CD14-positive monocyte (primary cell): ENCODE measurements around the gene PEX10. TPM values are rescaled to one million over a fixed set of nuclear protein-coding genes. Genes with fewer than 3 reads are reported as not detected.
A peak's percentile ranks its signal among the peaks of the same experiment; 100 is the strongest.

Experiments used
- DNase-seq, 3 donors: peaks; one replicate each; pipeline ENCODE4 v3.0.0-alpha.2; 2011 to 2022
- H2AFZ ChIP-seq: 2 replicates; pipeline ENCODE4 v1.6.0; 2012; ENCODE audit warnings: mild to moderate bottlenecking, low read depth, low read length, inconsistent platforms; ENCODE audit not compliant: insufficient read depth, poor library complexity, severe bottlenecking
- H3K27ac ChIP-seq, 2 donors: 1 replicate in 1 of 2; 2 replicates in 1 of 2; pipeline ENCODE4 v1.5.1; 2012 to 2013; ENCODE audit warnings: low read length in 2 of 2, control low read depth in 1 of 2, inconsistent platforms in 1 of 2, low read depth in 1 of 2, mild to moderate bottlenecking in 1 of 2
- H3K27me3 ChIP-seq, 2 donors: one replicate each; pipeline versions ENCODE4 v1.6.0 to v1.6.1; 2011 to 2013; ENCODE audit warnings: low read length in 2 of 2; ENCODE audit not compliant: control insufficient read depth in 2 of 2, insufficient read depth in 2 of 2
- H3K36me3 ChIP-seq, 2 donors: replicated peaks in 1 of 2; 1 replicate in 1 of 2; 2 replicates in 1 of 2; pipeline versions ENCODE4 v1.5.1 to v1.6.1; 2012 to 2013; ENCODE audit warnings: low read length in 2 of 2, control low read depth in 1 of 2, inconsistent platforms in 1 of 2, mild to moderate bottlenecking in 1 of 2; ENCODE audit not compliant: insufficient read depth in 2 of 2, control insufficient read depth in 1 of 2
- H3K4me1 ChIP-seq, 2 donors: 1 replicate in 1 of 2; 2 replicates in 1 of 2; pipeline versions ENCODE4 v1.5.1 to v1.6.1; 2012 to 2013; ENCODE audit warnings: low read length in 2 of 2, control low read depth in 1 of 2, inconsistent platforms in 1 of 2, mild to moderate bottlenecking in 1 of 2, moderate library complexity in 1 of 2; ENCODE audit not compliant: insufficient read depth in 2 of 2, control insufficient read depth in 1 of 2
- H3K4me2 ChIP-seq: replicated peaks from 2 replicates; pipeline ENCODE3; 2012; ENCODE audit warnings: low read length, moderate library complexity, mild to moderate bottlenecking; ENCODE audit not compliant: poor library complexity, severe bottlenecking; ENCODE audit errors: extremely low read depth
- H3K4me3 ChIP-seq, 3 experiments: fragments of 200-600 bp in 1 of 3; sonication (generic) in 1 of 3; replicated peaks in 1 of 3; 1 replicate in 2 of 3; 2 replicates in 1 of 3; pipeline ENCODE4 v1.5.1; 2011 to 2013; ENCODE audit warnings: low read length in 3 of 3, mild to moderate bottlenecking in 3 of 3, control low read depth in 2 of 3, low read depth in 2 of 3, inconsistent platforms in 1 of 3, moderate library complexity in 1 of 3
- H3K79me2 ChIP-seq: 2 replicates; pipeline ENCODE4 v1.6.0; 2012; ENCODE audit warnings: mild to moderate bottlenecking, control low read depth, inconsistent platforms, low read length, moderate library complexity; ENCODE audit not compliant: insufficient read depth
- H3K9ac ChIP-seq: 2 replicates; pipeline ENCODE4 v1.6.0; 2017; ENCODE audit warnings: low read length, mild to moderate bottlenecking; ENCODE audit not compliant: insufficient read depth, poor library complexity, severe bottlenecking
- H3K9me3 ChIP-seq, 2 donors: replicated peaks in 1 of 2; 1 replicate in 1 of 2; 2 replicates in 1 of 2; pipeline versions ENCODE4 v1.5.1 to v1.6.1; 2012 to 2013; ENCODE audit warnings: low read length in 2 of 2, control low read depth in 1 of 2; ENCODE audit not compliant: control insufficient read depth in 1 of 2, insufficient read depth in 1 of 2
- H4K20me1 ChIP-seq: 2 replicates; pipeline ENCODE4 v1.6.0; 2012; ENCODE audit warnings: mild to moderate bottlenecking, low read length, control low read depth, moderate library complexity; ENCODE audit not compliant: insufficient read depth
- H3K27ac Mint-ChIP-seq, 7 donors: one replicate each; pipeline ENCODE4 v1.8.0; 2020; ENCODE audit warnings: mild to moderate bottlenecking in 7 of 7, mixed read lengths in 7 of 7, moderate library complexity in 6 of 7, inconsistent platforms in 2 of 7
- H3K27me3 Mint-ChIP-seq, 3 donors: one replicate each; pipeline ENCODE4 v1.8.0; 2021 to 2022; ENCODE audit warnings: low read depth in 3 of 3, mild to moderate bottlenecking in 3 of 3, mixed read lengths in 3 of 3, moderate library complexity in 3 of 3, inconsistent platforms in 1 of 3
- H3K36me3 Mint-ChIP-seq, 2 donors: one replicate each; pipeline ENCODE4 v1.8.0; 2020; ENCODE audit warnings: mixed read lengths in 2 of 2, inconsistent platforms in 1 of 2, mild to moderate bottlenecking in 1 of 2
- H3K4me1 Mint-ChIP-seq: one replicate; pipeline ENCODE4 v1.8.0; 2020; ENCODE audit warnings: mild to moderate bottlenecking, mixed read lengths
- H3K4me3 Mint-ChIP-seq, 2 donors: one replicate each; pipeline ENCODE4 v1.8.0; 2020; ENCODE audit warnings: mild to moderate bottlenecking in 2 of 2, mixed read lengths in 2 of 2, moderate library complexity in 1 of 2
- H3K9me3 Mint-ChIP-seq, 7 donors: one replicate each; pipeline ENCODE4 v1.8.0; 2020 to 2022; ENCODE audit warnings: mixed read lengths in 7 of 7, mild to moderate bottlenecking in 6 of 7, moderate library complexity in 6 of 7, inconsistent platforms in 2 of 7
- WGBS: methylation state at CpG from one replicate; pipeline ENCODE4 v1.1.5; 2013; ENCODE audit warnings: missing lambda C conversion rate; ENCODE audit not compliant: insufficient coverage; 5-methylcytosine and 5-hydroxymethylcytosine counted together
- intact Hi-C, 2 donors: fragments of 100-400 bp; cut with micrococcal nuclease; formaldehyde crosslinking; loops; one replicate each; pipeline versions ENCODE4 v1.15.0 to v1.15.1; 2023
- polyA plus RNA-seq, 3 donors: library from polyadenylated mRNA; depleted of rRNA in 1 of 3; unstranded in 2 of 3; stranded (reverse) in 1 of 3; fragments of 300-500 nt in 2 of 3; fragments of >200 nt in 1 of 3; fragmentation: Illumina TruSeq in 2 of 3; gene quantifications; 1 replicate in 2 of 3; 2 replicates in 1 of 3; pipeline ENCODE4 v1.2.3, GENCODE V29; 2012 to 2021
- TF ChIP-seq, protein P1 (sequence below): fragments of 200-600 bp; IDR thresholded peaks from one replicate; pipeline ENCODE4 v1.8.0; 2022; ENCODE audit warnings: antibody characterized with exemption, mild to moderate bottlenecking

The PEX10 gene
- polyA plus RNA-seq, 3 donors = 7.0 to 10.5 (median 8.2) TPM

DNA sequence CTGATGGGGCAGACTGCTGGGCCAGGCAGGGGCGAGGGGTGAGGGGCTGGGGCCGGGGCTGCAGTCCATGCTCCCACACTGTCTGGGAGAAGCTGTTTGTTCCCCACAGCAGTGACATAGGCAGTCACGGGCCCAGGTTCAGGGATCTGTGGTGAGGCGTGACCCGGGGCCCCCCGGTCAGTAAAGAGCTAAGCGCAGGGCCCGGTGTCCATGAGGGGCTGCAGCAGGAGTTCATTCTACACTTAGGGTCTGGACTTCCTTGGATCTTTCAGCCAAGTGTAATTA lies 4.4 kb downstream of the PEX10 start:
- intact Hi-C loops = no loop called here
- Histone ChIP-seq H3K79me2 (peaks cover 5% of the 10 kb centered on the region), H2AFZ (no peak overlapping the region), H3K4me3 (no peak overlapping the region), H3K9me3 (no peaks in the 10 kb centered on the region), H3K27ac (no peak overlapping the region), H3K4me2 (no peak overlapping the region), H3K27me3 (no peaks in the 10 kb centered on the region), H4K20me1 (peaks cover 18% of the 10 kb centered on the region), H3K9ac (no peak overlapping the region), H3K4me1 (peaks cover 7 to 11% of the 10 kb centered on the region in 2 donors), H3K36me3 (peaks cover 21 to 32% of the 10 kb centered on the region in 2 donors)
- Mint-ChIP-seq H3K4me3 (no peak overlapping the region), H3K9me3 (no peaks in the 10 kb centered on the region), H3K27ac (no peak overlapping the region), H3K27me3 (peaks cover 0 to 4% (median 2%) of the 10 kb centered on the region in 3 donors), H3K4me1 (peaks cover 5% of the 10 kb centered on the region), H3K36me3 (peaks cover 32 to 51% of the 10 kb centered on the region in 2 donors)
- DNase-seq = no peak
- TF ChIP-seq, protein P1, sequence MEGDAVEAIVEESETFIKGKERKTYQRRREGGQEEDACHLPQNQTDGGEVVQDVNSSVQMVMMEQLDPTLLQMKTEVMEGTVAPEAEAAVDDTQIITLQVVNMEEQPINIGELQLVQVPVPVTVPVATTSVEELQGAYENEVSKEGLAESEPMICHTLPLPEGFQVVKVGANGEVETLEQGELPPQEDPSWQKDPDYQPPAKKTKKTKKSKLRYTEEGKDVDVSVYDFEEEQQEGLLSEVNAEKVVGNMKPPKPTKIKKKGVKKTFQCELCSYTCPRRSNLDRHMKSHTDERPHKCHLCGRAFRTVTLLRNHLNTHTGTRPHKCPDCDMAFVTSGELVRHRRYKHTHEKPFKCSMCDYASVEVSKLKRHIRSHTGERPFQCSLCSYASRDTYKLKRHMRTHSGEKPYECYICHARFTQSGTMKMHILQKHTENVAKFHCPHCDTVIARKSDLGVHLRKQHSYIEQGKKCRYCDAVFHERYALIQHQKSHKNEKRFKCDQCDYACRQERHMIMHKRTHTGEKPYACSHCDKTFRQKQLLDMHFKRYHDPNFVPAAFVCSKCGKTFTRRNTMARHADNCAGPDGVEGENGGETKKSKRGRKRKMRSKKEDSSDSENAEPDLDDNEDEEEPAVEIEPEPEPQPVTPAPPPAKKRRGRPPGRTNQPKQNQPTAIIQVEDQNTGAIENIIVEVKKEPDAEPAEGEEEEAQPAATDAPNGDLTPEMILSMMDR = no peak
- 97% methylated on average over 8 of the region's 8 CpGs for WGBS

DNA sequence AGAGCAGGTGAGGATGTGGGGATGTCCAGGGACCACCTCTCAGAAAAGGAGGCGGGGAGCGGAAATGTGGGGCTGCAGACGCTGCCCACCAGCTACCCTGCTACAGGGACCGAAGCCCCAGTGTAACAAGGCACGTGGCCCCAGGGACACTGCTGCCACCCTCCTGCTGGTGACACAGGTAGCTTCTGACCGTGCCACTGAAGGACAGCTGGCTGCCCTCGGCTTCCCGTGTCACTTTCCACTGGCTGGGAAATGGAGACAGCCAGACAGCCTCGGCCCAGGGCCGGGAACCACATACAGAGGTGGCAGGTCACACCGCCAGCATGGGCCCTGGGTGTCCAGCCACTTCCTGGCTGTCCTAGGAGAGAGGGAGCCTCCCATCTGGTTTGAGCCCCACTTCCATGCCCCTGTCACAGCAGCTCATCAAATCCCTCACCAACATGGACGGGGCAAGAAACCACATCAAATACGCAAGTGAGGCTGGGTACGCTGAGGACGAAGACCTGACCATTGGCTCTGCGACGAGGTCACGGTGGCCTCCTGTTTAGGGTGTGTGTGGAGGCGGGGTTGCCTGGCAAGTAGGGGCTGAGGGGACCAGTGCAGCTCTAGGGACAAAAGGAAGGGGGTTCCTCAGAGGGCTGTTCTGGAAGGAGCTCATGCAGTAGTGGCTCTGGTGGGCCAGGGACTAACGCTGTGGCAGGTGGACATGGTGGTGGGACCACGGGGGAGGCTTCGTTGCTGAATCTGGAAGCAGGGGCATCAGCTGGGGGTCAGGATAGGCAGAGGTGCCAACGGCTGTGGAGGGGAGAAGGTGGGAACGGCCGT lies 5.0 kb downstream of the PEX10 start:
- Mint-ChIP-seq H3K27ac (peak overlapping the region in 6 of 7 donors; percentile 15 to 49 (median 30)), H3K36me3 (peaks cover 38 to 57% of the 10 kb centered on the region in 2 donors), H3K9me3 (no peaks in the 10 kb centered on the region), H3K4me1 (peaks cover 5% of the 10 kb centered on the region), H3K4me3 (no peak overlapping the region), H3K27me3 (peaks cover 0 to 4% (median 2%) of the 10 kb centered on the region in 3 donors)
- H3K4me2 ChIP-seq = no peak overlapping the region
- peaks cover 5% of the 10 kb centered on the region for H3K79me2 ChIP-seq
- DNase-seq = no peak
- 97% methylated on average over 21 of the region's 25 CpGs for WGBS
- H3K36me3 ChIP-seq = peaks cover 26 to 38% of the 10 kb centered on the region in 2 donors
- H3K4me1 ChIP-seq = peaks cover 6 to 9% of the 10 kb centered on the region in 2 donors
- no peak overlapping the region for H2AFZ ChIP-seq
- H3K27me3 ChIP-seq = no peaks in the 10 kb centered on the region
- H3K9ac ChIP-seq = no peak overlapping the region
- H3K9me3 ChIP-seq = no peaks in the 10 kb centered on the region
- intact Hi-C loops = no loop called here
- H3K4me3 ChIP-seq = no peak overlapping the region
- TF ChIP-seq, protein P1 = no peak
- H3K27ac ChIP-seq = peak overlapping the region in 1 of 2 donors; percentile 26
- peaks cover 23% of the 10 kb centered on the region for H4K20me1 ChIP-seq
